ENCODE data around the gene HM13. TPM values are rescaled to one million over a fixed set of nuclear protein-coding genes. Genes with fewer than 3 reads are reported as not detected.
A peak's percentile ranks its signal among the peaks of the same experiment; 100 is the strongest.

HM13 gene
- total and polyA plus RNA-seq, 2 of the 13 experiments (the other 11 are each of a cell fraction or from before 2014, with no cell fraction given): 118 to 243 TPM

- FAIRE-seq (peak; percentile 93), DNase-seq (ENCODE audit: low spot score) (peak; percentile 83), ATAC-seq (peak; percentile 51)
- in situ Hi-C loops (cut with HindIII; ENCODE audit: extremely low pct_ligation_motif_present, low pct_unique_long_range_greater_than_20kb) (loop anchor here (5.0 to 10.0 kb wide), 2 partner anchors 52 to 165 kb away; partner anchors contain the start of gene BCL2L1), intact Hi-C loops (cut with micrococcal nuclease; ENCODE audit: unreplicated experiment) (loop anchor here (1.0 kb wide), 2 partner anchors 9 to 53 kb away; no protein-coding TSS in a partner anchor)
- no peaks in the 10 kb centered on the region for H3K9me3 ChIP-seq (ENCODE audit: low read length)
- ChIA-PET POLR2A (interaction anchor here (1.0 to 6.5 kb wide), 7 partner anchors 9 to 50 kb away, joined by 4 to 203 read pairs (median 9); partner anchors contain the start of gene ID1), CTCF (ENCODE audit: low intra/inter-chr PET ratio, low total read pairs) (interaction anchor here (0.8 to 12.9 kb wide), 3 partner anchors 9 to 53 kb away, joined by 3 to 454 read pairs (median 18); no protein-coding TSS in a partner anchor)
- WGBS (ENCODE audit: low lambda C conversion rate): 31% methylated on average over 6 of the region's 6 CpGs
- H2AFZ ChIP-seq (ENCODE audit: low read length): no peak overlapping the region
- peak overlapping the region; percentile 65 for H3K27ac ChIP-seq (ENCODE audit: extremely low read length, insufficient read depth, low read length)
- no peak overlapping the region for H3K4me3 ChIP-seq (replicated peaks in 1 of 3; ENCODE audit: insufficient read depth in 1 of 3, low read depth in 2 of 3, low read length in 3 of 3)
- peaks cover 32% of the 10 kb centered on the region for H3K4me1 ChIP-seq (ENCODE audit: insufficient read depth, low read length)
- no peaks in the 10 kb centered on the region for H3K27me3 ChIP-seq (ENCODE audit: control insufficient read depth in 1 of 2, insufficient read depth in 2 of 2, low read length in 2 of 2)
- BruUV-seq (replicated peaks): no TSS peak
- H3K9ac ChIP-seq (ENCODE audit: insufficient read depth, low read depth, low read length): no peak overlapping the region
- no peak overlapping the region for H3K4me2 ChIP-seq (ENCODE audit: low read depth, low read length)
- H4K20me1 ChIP-seq (ENCODE audit: insufficient read depth, low read length): no peaks in the 10 kb centered on the region; the same call in 1 of the 2 replicates
- H3K79me2 ChIP-seq (ENCODE audit: insufficient read depth, low read length): no peaks in the 10 kb centered on the region
- peaks cover 43 to 74% of the 10 kb centered on the region in 2 experiments for H3K36me3 ChIP-seq (replicated peaks in 1 of 2; ENCODE audit: control insufficient read depth in 1 of 2, insufficient read depth in 2 of 2, low read length in 2 of 2)
- no peak for TF ChIP-seq PAXIP1 (CRISPR knock-in tag; conservative IDR thresholded peaks at IDR 0.05)
- peak in 1 of 2 experiments; percentile 75; a peak in 1 of 4 replicates for TF ChIP-seq HMGXB4 (CRISPR knock-in tag; IDR thresholded peaks at IDR 0.05; ENCODE audit: borderline replicate concordance in 1 of 2, low read depth in 1 of 2)
- no peak for TF ChIP-seq ZSCAN22 (CRISPR knock-in tag; IDR thresholded peaks at IDR 0.05)
- peak; percentile 36; the same call in 1 of the 2 replicates for TF ChIP-seq TGIF2 (CRISPR knock-in tag; IDR thresholded peaks at IDR 0.05)
- no peak for TF ChIP-seq ZNF292 (CRISPR knock-in tag; IDR thresholded peaks at IDR 0.05; ENCODE audit: borderline replicate concordance, low read depth)
- TF ChIP-seq NCOR1 (IDR thresholded peaks at IDR 0.05; ENCODE audit: borderline replicate concordance, low read length): no peak
- TF ChIP-seq KLF9 (CRISPR knock-in tag; IDR thresholded peaks at IDR 0.05; ENCODE audit: low read depth): no peak
- no peak for TF ChIP-seq NFIB (CRISPR knock-in tag; IDR thresholded peaks at IDR 0.05; ENCODE audit: borderline replicate concordance)
- TF ChIP-seq SP2 (CRISPR knock-in tag; IDR thresholded peaks at IDR 0.05): no peak
- 0 out of 2 replicates have a peak, but pooled peaks have one; percentile 26 for TF ChIP-seq FOXA3 (CRISPR knock-in tag; IDR thresholded peaks at IDR 0.05)
- 0 out of 2 replicates have a peak, but pooled peaks have one; percentile 33 for TF ChIP-seq NFATC3 (CRISPR knock-in tag; IDR thresholded peaks at IDR 0.05)
- TF ChIP-seq ZNF253 (CRISPR knock-in tag; IDR thresholded peaks at IDR 0.05; ENCODE audit: borderline replicate concordance): no peak
- no peak for TF ChIP-seq CSRNP1 (CRISPR knock-in tag; IDR thresholded peaks at IDR 0.05)
- peak; percentile 24; the same call in 1 of the 2 replicates for TF ChIP-seq CREB1 (IDR thresholded peaks at IDR 0.05)
- TF ChIP-seq CREB1 (CRISPR knock-in tag; IDR thresholded peaks at IDR 0.05): no peak
- TF ChIP-seq ZNF607 (CRISPR knock-in tag; IDR thresholded peaks at IDR 0.05; ENCODE audit: borderline replicate concordance): peak; percentile 59; the same call in 1 of the 2 replicates
- TF ChIP-seq RAD21 (CRISPR knock-in tag; IDR thresholded peaks at IDR 0.05): peak; percentile 85
These were observed 46.0 kb downstream of the HM13 start for GRCh38 chr20:31560094-31560745.

Data from HepG2 (cell line).